GM12872 (cell line): ENCODE measurements around the gene SDK1.

Source experiments
- CTCF ChIP-seq: IDR thresholded peaks from 3 replicates; pipeline ENCODE4 v1.5.1; 2011; ENCODE audit warnings: low read depth, mild to moderate bottlenecking, low read length, moderate library complexity; ENCODE audit not compliant: insufficient read depth

SDK1 gene

GRCh38 chr7:4077980-4078379 is 776.9 kb downstream of the SDK1 start:
- no peak for TF ChIP-seq CTCF

GRCh38 chr7:4078580-4078979 is 777.5 kb downstream of the SDK1 start:
- no peak for TF ChIP-seq CTCF

- TF ChIP-seq CTCF: no peak
Measured at GRCh38 chr7:4079366-4079765, 778.3 kb downstream of the SDK1 start.

GRCh38 chr7:4079956-4080355 is 778.9 kb downstream of the SDK1 start:
- TF ChIP-seq CTCF: no peak

GRCh38 chr7:4080954-4081353 is 779.9 kb downstream of the SDK1 start:
- no peak for TF ChIP-seq CTCF

- no peak for TF ChIP-seq CTCF
Measured at GRCh38 chr7:4083513-4083912, 782.5 kb downstream of the SDK1 start.

- no peak for TF ChIP-seq CTCF
Measured at GRCh38 chr7:4084271-4084670, 783.2 kb downstream of the SDK1 start.
